ENCODE results near the gene NOTCH3.

DNA sequence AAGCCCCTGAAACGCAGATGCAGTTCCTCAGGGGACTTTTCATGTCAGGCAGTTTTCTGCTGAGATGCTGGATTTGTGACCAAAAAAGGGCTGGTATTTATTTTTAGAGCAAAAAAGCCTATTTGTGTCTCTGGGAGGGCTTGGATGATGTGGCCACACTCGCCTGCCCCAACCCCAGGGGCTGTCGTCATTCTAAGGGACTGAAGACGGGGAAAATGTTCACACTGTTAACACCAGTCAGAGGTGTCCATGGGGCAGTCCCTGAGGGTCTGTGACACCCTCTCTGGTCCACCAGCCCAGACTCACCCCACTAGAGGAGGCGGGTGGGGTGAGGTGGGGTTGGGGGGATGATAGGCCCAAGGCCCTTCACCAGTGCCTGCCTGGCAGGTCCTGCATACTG, 47.3 kb upstream of the NOTCH3 start:
- TF ChIP-seq, protein P1, sequence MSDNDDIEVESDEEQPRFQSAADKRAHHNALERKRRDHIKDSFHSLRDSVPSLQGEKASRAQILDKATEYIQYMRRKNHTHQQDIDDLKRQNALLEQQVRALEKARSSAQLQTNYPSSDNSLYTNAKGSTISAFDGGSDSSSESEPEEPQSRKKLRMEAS (IDR thresholded peaks at IDR 0.05): no peak
- no peak for TF ChIP-seq JUN (IDR thresholded peaks at IDR 0.05; ENCODE audit: low read depth, low read length)
- no peak for TF ChIP-seq ATF3 (IDR thresholded peaks at IDR 0.05; ENCODE audit: insufficient read depth, low read depth, low read length)
- no peak for TF ChIP-seq EP300 (IDR thresholded peaks at IDR 0.05; ENCODE audit: borderline replicate concordance in 1 of 2, low read depth in 2 of 2, low read length in 2 of 2)
- no peak for TF ChIP-seq CHD2 (IDR thresholded peaks at IDR 0.05; ENCODE audit: low read length)
- no peak for TF ChIP-seq EZH2 (IDR thresholded peaks at IDR 0.05; ENCODE audit: low read depth, low read length, severe bottlenecking)
- no peak for TF ChIP-seq CTCF (IDR thresholded peaks at IDR 0.05; ENCODE audit: control extremely low read depth in 1 of 3, insufficient read depth in 1 of 3, low read depth in 1 of 3, low read length in 3 of 3)

All from H1 (cell line).